ENCODE data around the gene CXorf65.

GRCh38 chrX:71082822-71083221 lies 23.7 kb downstream of the CXorf65 start:
- TF ChIP-seq GATA2 (IDR thresholded peaks at IDR 0.05; ENCODE audit: low read depth, low read length) (no peak), GATA3 (IDR thresholded peaks at IDR 0.05; ENCODE audit: low read depth, low read length) (no peak)
